Measurements from ENCODE around the gene FRYL.
"Not testable (repeated sequence)": the region's sequence is repeated elsewhere in the genome, so short reads cannot be mapped to it uniquely, and the experiment has no call there.

Gene FRYL

GRCh38 chr4:48483777-48484493 is 296.1 kb downstream of the FRYL start:
- no peak for DNase-seq (ENCODE audit: low read depth)

GRCh38 chr4:48483006-48483776 is 296.9 kb downstream of the FRYL start, which contains the start of gene SLC10A4:
TSS of gene SLC10A4 (plus strand) at chr4:48483343. CDS start at chr4:48483562, 219 bp downstream.
- DNase-seq (ENCODE audit: low read depth): no peak

- DNase-seq (ENCODE audit: low read depth): no peak
These were observed 298.5 kb downstream of the FRYL start for GRCh38 chr4:48481581-48481980.

- no peak for DNase-seq (ENCODE audit: low read depth)
These were observed 301.8 kb downstream of the FRYL start for GRCh38 chr4:48478273-48478672.

GRCh38 chr4:48475770-48476169 is 304.3 kb downstream of the FRYL start:
- no peak for DNase-seq (ENCODE audit: low read depth)

GRCh38 chr4:48472794-48473193 is 307.3 kb downstream of the FRYL start:
- DNase-seq (ENCODE audit: low read depth): no peak

GRCh38 chr4:48470570-48470969 is 309.5 kb downstream of the FRYL start:
- no peak for DNase-seq (ENCODE audit: low read depth)

GRCh38 chr4:48470137-48470536 is 309.9 kb downstream of the FRYL start:
- no peak for DNase-seq (ENCODE audit: low read depth)

GRCh38 chr4:48467891-48468290 is 312.2 kb downstream of the FRYL start:
- no peak for DNase-seq (ENCODE audit: low read depth)

GRCh38 chr4:48467442-48467841 is 312.6 kb downstream of the FRYL start:
- no peak for DNase-seq (ENCODE audit: low read depth)

GRCh38 chr4:48462363-48462762 is 317.7 kb downstream of the FRYL start:
- no peak for DNase-seq (ENCODE audit: low read depth)

- no peak for DNase-seq (ENCODE audit: low read depth)
These were observed 319.1 kb downstream of the FRYL start for GRCh38 chr4:48461000-48461399.

GRCh38 chr4:48454591-48454990 is 325.5 kb downstream of the FRYL start:
- DNase-seq (ENCODE audit: low read depth): no peak

- not testable (repeated sequence) for DNase-seq (ENCODE audit: low read depth)
These were observed 328.4 kb downstream of the FRYL start for GRCh38 chr4:48451656-48452055.

- DNase-seq (ENCODE audit: low read depth): no peak
These were observed 329.3 kb downstream of the FRYL start for GRCh38 chr4:48450740-48451139.

- no peak for DNase-seq (ENCODE audit: low read depth)
These were observed 330.9 kb downstream of the FRYL start for GRCh38 chr4:48449151-48449550.
